ENCODE results near the gene PYM1. TPM values are rescaled to one million over a fixed set of nuclear protein-coding genes. Genes with fewer than 3 reads are reported as not detected.
A peak's percentile ranks its signal among the peaks of the same experiment; 100 is the strongest.

Gene PYM1
- total and polyA plus RNA-seq, 2 of the 13 experiments (the other 11 are each of a cell fraction or from before 2014, with no cell fraction given) = 44.0 to 51.8 TPM

DNA sequence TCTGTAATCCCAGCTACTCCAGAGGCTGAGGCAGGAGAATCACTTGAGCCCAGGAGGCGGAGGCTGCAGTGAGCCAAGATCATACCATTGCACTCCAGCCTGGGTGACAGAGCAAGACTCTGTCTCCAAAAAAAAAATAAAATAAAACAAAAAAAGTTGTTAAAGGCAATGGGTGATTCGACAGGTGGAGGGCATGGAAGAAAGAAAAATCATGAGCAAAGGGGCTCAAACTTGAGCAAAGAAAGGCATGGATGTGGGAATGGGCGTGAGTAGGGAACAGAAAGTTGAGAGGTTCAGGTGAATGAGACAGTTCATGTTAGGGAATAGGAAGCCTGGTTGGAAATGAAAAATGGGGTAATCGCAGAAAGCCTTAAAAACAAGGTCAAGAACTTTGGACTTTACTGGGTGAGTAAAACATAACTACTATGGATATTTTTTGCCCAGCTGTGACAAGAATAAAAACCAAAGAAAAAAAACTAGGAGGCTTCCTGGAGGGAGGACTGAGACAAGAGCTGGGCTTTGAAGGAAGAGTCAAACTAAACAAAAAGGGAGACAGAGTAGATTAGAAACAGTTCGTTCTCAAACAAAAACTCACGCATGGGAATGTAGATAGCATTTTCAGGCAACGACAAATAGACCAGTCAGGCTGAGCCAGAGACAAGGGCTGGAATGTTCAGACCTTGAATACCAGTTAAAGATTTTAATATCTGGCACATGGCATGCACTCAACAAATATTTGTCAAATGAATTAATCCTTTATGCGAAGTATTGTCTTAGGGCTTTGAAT, 18.8 kb downstream of the PYM1 start (continued):
- TF ChIP-seq, protein P1, sequence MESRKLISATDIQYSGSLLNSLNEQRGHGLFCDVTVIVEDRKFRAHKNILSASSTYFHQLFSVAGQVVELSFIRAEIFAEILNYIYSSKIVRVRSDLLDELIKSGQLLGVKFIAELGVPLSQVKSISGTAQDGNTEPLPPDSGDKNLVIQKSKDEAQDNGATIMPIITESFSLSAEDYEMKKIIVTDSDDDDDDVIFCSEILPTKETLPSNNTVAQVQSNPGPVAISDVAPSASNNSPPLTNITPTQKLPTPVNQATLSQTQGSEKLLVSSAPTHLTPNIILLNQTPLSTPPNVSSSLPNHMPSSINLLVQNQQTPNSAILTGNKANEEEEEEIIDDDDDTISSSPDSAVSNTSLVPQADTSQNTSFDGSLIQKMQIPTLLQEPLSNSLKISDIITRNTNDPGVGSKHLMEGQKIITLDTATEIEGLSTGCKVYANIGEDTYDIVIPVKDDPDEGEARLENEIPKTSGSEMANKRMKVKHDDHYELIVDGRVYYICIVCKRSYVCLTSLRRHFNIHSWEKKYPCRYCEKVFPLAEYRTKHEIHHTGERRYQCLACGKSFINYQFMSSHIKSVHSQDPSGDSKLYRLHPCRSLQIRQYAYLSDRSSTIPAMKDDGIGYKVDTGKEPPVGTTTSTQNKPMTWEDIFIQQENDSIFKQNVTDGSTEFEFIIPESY (CRISPR knock-in tag; IDR thresholded peaks at IDR 0.05) = no peak
- TF ChIP-seq FOXK1 (CRISPR knock-in tag; IDR thresholded peaks at IDR 0.05; ENCODE audit: borderline replicate concordance, low read depth) (no peak), RELA (CRISPR knock-in tag; IDR thresholded peaks at IDR 0.05) (no peak), MATR3 (CRISPR knock-in tag; IDR thresholded peaks at IDR 0.05) (no peak), NKX3-1 (CRISPR knock-in tag; IDR thresholded peaks at IDR 0.05) (no peak), SP1 (IDR thresholded peaks at IDR 0.05) (no peak), SP1 (CRISPR knock-in tag; IDR thresholded peaks at IDR 0.05) (no peak), CEBPG (CRISPR knock-in tag; IDR thresholded peaks at IDR 0.05) (0 out of 2 replicates have a peak, but pooled peaks have one; percentile 2), SRSF1 (optimal IDR thresholded peaks at IDR 0.05; ENCODE audit: low read depth, low read length) (no peak), ZSCAN30 (CRISPR knock-in tag; IDR thresholded peaks at IDR 0.05) (no peak), SRSF9 (IDR thresholded peaks at IDR 0.05; ENCODE audit: borderline replicate concordance, insufficient read depth, low read depth, low read length, poor library complexity, severe bottlenecking) (no peak), ZBTB26 (CRISPR knock-in tag; IDR thresholded peaks at IDR 0.05; ENCODE audit: borderline replicate concordance) (no peak), TCF12 (IDR thresholded peaks at IDR 0.05) (no peak), TCF12 (CRISPR knock-in tag; IDR thresholded peaks at IDR 0.05) (no peak), MXI1 (IDR thresholded peaks at IDR 0.05; ENCODE audit: borderline replicate concordance, low read depth, low read length) (no peak), ZSCAN25 (CRISPR knock-in tag; IDR thresholded peaks at IDR 0.05) (no peak), SOX6 (IDR thresholded peaks at IDR 0.05) (no peak), SOX6 (CRISPR knock-in tag; IDR thresholded peaks at IDR 0.05) (peak; percentile 31; the same call in 1 of the 2 replicates), TCF7 (IDR thresholded peaks at IDR 0.05; ENCODE audit: low read depth) (peak; percentile 41; the same call in 1 of the 2 replicates), ZNF7 (CRISPR knock-in tag; IDR thresholded peaks at IDR 0.05) (peak; percentile 45; the same call in 1 of the 2 replicates), FOXA3 (CRISPR knock-in tag; IDR thresholded peaks at IDR 0.05) (peak; percentile 8; the same call in 1 of the 2 replicates), ZNF747 (CRISPR knock-in tag; IDR thresholded peaks at IDR 0.05; ENCODE audit: borderline replicate concordance) (no peak), BCL6 (CRISPR knock-in tag; IDR thresholded peaks at IDR 0.05) (peak; percentile 64), GMEB1 (CRISPR knock-in tag; IDR thresholded peaks at IDR 0.05; ENCODE audit: borderline replicate concordance) (no peak), ZBTB42 (CRISPR knock-in tag; IDR thresholded peaks at IDR 0.05) (no peak), AGO1 (IDR thresholded peaks at IDR 0.05; ENCODE audit: low read depth, low read length, poor library complexity, severe bottlenecking) (no peak), MZF1 (CRISPR knock-in tag; IDR thresholded peaks at IDR 0.05; ENCODE audit: borderline replicate concordance) (no peak), ATF7 (IDR thresholded peaks at IDR 0.05) (no peak), ATF7 (CRISPR knock-in tag; IDR thresholded peaks at IDR 0.05) (no peak)

All from HepG2 (cell line).